Stimulated activated CD8-positive, alpha-beta memory T cell treated with anti-CD3 and anti-CD28 coated beads, Interleukin-4, amount 100 ng/mL, for 48 hours (primary cell): ENCODE results near the gene CNIH1.
A peak's percentile ranks its signal among the peaks of the same experiment; 100 is the strongest.
"Not testable (repeated sequence)": the region's sequence is repeated elsewhere in the genome, so short reads cannot be mapped to it uniquely, and the experiment has no call there.

Source experiments
- DNase-seq: peaks from one replicate; pipeline ENCODE4 v3.0.0-alpha.2; 2020

Gene CNIH1

DNA sequence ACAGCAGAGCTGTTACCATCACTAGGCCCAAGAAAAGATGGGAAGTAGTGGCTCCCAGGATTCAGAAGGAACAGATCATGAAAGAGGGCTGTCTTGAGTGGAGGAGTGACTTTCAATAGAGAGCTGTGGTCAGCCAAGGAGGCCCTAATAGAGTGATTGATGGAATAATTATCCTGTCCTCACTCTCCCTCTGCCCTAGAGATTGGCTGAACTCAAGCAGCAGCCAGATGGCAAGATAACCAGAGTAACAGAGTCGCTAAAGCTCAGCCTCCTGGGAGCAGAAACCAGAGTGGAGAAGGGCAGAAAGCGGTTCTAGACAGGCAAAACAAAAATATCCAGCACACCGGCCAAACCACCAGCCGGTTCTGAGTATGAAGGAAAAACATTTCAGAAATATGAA is 24.5 kb upstream of the CNIH1 start:
- no peak for DNase-seq

- no peak for DNase-seq
These were observed 20.9 kb upstream of the CNIH1 start for GRCh38 chr14:54462048-54462447.

DNA sequence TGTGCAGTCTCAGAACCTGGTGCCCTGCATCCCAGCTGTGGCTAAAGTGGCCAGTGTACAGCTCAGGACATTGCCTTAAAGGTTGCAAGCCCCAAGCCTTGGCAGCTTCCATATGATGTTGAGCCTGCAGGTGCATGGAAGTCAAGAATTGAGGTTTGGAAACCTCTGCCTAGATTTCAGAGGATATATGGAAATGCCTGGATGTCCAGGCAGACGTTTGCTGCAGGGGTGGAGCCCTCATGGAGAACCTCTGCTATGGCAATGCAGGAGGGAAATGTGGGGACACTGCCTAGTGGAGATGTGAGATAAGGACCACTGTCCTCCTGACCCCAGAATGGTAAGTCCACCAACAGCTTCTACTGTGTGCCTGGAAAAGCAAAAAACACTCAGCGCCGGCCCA is 17.9 kb upstream of the CNIH1 start:
- DNase-seq, result no peak

- not testable (repeated sequence) for DNase-seq
These were observed 17.4 kb upstream of the CNIH1 start for GRCh38 chr14:54458536-54458935.

DNA sequence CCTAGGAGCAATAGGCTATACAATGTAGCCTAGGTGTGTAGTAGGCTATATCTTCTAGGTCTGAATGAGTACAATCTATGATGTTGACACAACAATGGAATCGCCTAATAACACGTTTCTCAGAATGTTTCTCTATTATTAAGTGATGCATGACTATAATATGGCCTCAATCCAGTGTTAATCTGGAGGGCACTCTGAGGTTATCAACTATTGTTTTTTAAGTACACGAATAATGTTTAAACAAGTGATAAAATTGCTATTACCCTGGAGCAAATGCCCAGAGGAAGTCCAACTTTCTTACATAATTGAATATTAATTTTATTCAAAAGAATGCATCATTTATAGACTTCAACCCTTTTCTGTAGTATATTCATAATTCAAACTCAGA is 16.4 kb upstream of the CNIH1 start:
- no peak for DNase-seq

GRCh38 chr14:54456820-54457608 is 15.8 kb upstream of the CNIH1 start:
- not testable (repeated sequence) for DNase-seq

DNA sequence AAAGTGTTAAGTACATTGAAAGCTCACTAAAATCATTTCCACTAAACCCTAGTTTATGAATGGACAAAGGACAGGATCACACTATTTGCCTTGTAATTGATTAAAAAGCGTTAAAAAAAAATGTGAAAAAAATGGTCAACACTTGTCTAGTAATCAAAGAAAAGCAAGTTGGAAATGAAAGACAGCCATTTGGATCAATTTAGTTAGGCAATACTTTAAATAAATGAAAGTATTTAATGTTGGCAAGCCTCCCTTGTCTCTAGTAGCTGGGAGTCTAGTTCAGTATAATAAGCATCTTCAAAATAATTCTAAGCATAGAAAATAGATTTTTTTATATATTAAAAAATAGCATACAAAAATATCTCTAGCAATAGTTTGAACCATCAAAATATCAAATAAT is 14.2 kb upstream of the CNIH1 start:
- no peak for DNase-seq

- not testable (repeated sequence) for DNase-seq
These were observed 12.8 kb upstream of the CNIH1 start for GRCh38 chr14:54453990-54454389.

DNA sequence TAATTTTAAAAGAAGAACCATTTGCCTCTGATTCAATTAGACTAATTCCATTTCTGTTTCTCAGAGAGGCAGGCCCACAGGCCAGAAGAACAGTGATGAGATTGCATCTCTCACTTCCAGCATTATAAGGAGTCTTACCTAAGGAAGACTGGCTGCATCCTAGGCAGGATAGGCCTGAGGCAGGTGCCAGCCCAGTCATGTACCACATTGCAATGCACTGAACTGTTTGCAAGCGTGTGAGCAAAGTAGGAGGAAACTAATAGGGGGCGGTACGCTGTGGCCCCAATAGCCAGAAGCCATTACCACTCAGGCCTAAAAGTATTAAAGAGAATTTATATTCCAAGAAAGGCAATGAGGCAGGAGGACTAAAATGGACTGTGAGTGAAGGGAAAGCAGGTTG is 12.1 kb upstream of the CNIH1 start:
- DNase-seq, result no peak

- DNase-seq, result no peak
These were observed 10.8 kb upstream of the CNIH1 start for GRCh38 chr14:54451961-54452360.

DNA sequence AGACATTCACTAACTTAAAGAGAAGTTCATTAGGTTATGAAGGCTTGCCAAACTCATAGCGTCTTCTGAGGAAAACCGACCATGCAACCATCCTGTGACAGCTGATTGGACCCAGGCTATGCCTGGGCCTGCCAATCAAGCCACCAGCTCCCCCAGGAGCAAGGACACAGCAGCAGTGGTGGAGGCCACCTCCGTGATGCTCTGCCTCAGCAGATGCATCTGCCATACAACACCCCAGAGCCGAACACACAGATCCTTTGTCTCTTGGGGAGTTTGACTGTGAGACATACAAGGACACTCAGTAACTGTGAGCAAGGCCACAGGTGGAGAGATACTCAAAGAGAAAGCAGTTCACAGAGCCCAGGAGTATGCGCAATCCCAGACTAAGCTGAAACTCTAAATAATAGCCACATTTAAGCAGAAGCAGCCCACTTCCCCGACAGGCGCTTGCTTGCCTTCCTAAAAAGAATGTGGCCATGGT is 10.0 kb upstream of the CNIH1 start:
- DNase-seq, result no peak

GRCh38 chr14:54450535-54450934 is 9.4 kb upstream of the CNIH1 start:
- peak; percentile 43 for DNase-seq

GRCh38 chr14:54447231-54447692 is 6.1 kb upstream of the CNIH1 start:
- no peak for DNase-seq

- no peak for DNase-seq
These were observed 5.1 kb upstream of the CNIH1 start for GRCh38 chr14:54446161-54446693.

GRCh38 chr14:54444681-54445080 is 3.5 kb upstream of the CNIH1 start:
- no peak for DNase-seq

- no peak for DNase-seq
These were observed 2.8 kb upstream of the CNIH1 start for GRCh38 chr14:54443981-54444380.

DNA sequence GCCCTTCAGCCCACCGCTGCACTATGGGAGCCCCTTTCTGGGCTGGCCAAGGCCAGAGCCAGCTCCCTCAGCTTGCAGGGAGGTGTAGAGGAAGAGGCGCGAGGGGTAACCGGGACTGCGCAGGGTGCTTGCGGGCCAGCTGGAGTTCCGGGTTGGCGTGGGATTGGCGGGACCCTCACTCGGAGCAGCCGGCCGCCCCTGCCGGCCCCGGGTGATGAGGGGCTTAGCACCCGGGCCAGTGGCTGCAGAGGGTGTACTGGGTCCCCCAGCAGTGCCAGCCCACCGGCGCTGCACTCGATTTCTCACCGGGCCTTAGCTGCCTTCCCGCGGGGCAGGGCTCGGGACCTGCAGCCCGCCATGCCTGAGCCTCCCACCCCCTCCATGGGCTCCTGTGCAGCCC is 1.8 kb upstream of the CNIH1 start:
- not testable (repeated sequence) for DNase-seq

- no peak for DNase-seq
These were observed 700 bp downstream of the CNIH1 start for GRCh38 chr14:54440476-54440872.

DNA sequence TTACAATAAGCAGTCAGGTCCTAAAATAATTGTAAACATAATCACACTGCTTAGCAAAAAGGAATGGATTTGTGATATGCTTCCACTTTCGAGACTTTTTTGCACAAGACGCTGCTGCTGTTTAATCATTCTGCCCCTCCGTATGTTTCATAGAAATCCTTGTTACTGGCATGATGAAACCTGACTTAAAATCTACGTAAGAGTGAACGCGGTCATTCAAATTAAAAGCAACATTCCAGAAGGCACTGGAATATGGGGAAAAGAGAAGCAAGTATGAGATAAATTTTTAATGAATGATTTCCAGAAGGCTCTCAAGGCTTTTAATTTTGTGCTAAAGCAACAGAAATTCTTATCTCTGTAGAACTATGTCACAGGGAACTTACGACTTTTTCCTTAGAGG is 1.1 kb downstream of the CNIH1 start:
- no peak for DNase-seq

- no peak for DNase-seq
These were observed 2.5 kb downstream of the CNIH1 start for GRCh38 chr14:54438703-54439102.

DNA sequence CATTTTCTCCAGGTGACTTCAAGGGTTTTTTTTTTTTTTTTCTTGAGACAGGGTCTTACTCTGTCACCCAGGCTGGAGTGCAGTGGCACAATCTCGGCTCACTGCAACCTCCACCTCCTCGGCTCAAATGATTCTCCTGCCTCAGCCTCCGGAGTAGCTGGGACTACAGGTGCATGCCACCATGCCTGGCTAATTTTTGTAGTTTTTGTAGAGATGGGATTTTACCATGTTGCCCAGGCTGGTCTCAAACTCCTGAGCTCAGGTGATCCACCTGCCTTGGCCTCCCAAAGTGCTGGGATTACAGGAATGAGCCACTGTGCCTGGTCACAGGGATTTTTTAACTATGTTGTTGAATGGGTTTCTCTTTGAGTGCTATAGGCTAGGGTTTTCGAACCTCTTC is 3.2 kb downstream of the CNIH1 start:
- DNase-seq, result not testable (repeated sequence)

DNA sequence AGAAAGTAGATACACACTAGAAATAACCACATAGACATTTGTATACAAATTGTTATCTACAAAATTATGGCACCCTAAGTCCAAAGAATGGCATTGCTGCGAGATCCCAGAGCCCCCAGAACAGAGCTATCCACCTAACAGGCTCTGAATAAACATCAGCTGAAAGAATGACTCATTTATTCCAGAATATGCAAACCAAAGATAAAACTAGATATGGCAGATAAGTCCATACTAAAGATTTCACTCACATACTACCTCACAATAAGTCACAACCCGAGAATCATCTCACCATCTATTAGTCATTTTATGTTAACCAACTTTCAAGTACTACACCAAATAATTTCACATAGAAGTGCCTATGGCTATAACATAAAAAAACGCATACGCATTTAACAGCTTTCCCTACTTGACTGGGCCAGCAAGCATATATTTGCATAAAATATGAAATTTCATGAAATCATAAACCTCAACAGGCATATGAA is 5.6 kb downstream of the CNIH1 start:
- DNase-seq, result no peak

DNA sequence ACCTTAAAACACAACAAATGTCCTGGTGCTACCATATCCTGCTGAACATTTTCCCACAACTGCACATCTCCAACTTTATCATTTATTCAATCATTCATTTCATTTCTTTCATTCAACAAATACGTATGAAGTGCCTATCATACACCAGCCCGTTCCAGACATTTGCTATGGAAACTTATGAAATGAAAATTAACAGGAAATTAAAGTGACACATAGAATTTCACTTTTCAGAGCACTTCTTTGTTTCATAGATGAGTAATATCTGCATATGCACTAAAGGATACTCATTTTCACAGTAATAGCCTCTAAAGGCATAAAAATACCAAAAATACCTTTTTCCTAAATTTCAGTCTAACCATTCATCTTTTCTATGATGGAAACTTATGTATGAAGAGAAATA is 12.6 kb downstream of the CNIH1 start:
- no peak for DNase-seq

GRCh38 chr14:54427871-54428270 is 13.3 kb downstream of the CNIH1 start:
- DNase-seq, result no peak
